ENCODE measurements around the gene MPL.

- TF ChIP-seq CTCF (IDR thresholded peaks at IDR 0.05): no peak
- TF ChIP-seq POLR2A (IDR thresholded peaks at IDR 0.05): no peak
- no peak for TF ChIP-seq POLR2AphosphoS5 (IDR thresholded peaks at IDR 0.05)
Measured at GRCh38 chr1:43319288-43319687, 18.3 kb upstream of the MPL start.

Data from upper lobe of left lung (tissue), 4 donors.